K562 (cell line): ENCODE data around the gene PPM1E. TPM values are rescaled to one million over a fixed set of nuclear protein-coding genes. Genes with fewer than 3 reads are reported as not detected.

ENCODE experiments used
- ARID4B ChIP-seq: sonication (generic); formaldehyde crosslinking; IDR thresholded peaks from 2 replicates; pipeline ENCODE4 v1.8.0; 2022; ENCODE audit warnings: mild to moderate bottlenecking, missing genetic modification reagents
- BRD4 ChIP-seq: fragments of 200-600 bp; sonication (generic); IDR thresholded peaks from 2 replicates; pipeline ENCODE4 v1.6.1; 2017; ENCODE audit warnings: inconsistent platforms
- CREB3L1 ChIP-seq: fragments of 450-650 bp; IDR thresholded peaks from 2 replicates; pipeline ENCODE4 v1.6.1; 2014; ENCODE audit warnings: low read depth, mild to moderate bottlenecking, moderate library complexity, borderline replicate concordance
- ETS2 ChIP-seq: IDR thresholded peaks from 2 replicates; pipeline ENCODE4 v1.6.1; 2016; ENCODE audit warnings: borderline replicate concordance, missing genetic modification characterization, mild to moderate bottlenecking, moderate library complexity, missing compliant biosample characterization; ENCODE audit not compliant: poor library complexity, severe bottlenecking
- ETV6 ChIP-seq, 3 experiments: fragments of 150-350 bp in 1 of 3; sonication (generic) in 1 of 3; formaldehyde crosslinking in 1 of 3; IDR thresholded peaks; 2 replicates each; pipeline versions ENCODE4 v1.6.1 to v1.8.0; 2014 to 2022; ENCODE audit warnings: borderline replicate concordance in 2 of 3, low read depth in 2 of 3, antibody characterized with exemption in 1 of 3, low read length in 1 of 3, mild to moderate bottlenecking in 1 of 3, missing genetic modification reagents in 1 of 3
- JUN ChIP-seq, 2 experiments: sonication (generic) in 1 of 2; formaldehyde crosslinking in 1 of 2; IDR thresholded peaks; 2 replicates each; pipeline versions ENCODE4 v1.6.1 to v1.8.0; 2012 to 2022; ENCODE audit warnings: borderline replicate concordance in 2 of 2, mild to moderate bottlenecking in 2 of 2, improper control_type of control experiment in 1 of 2, low read depth in 1 of 2, low read length in 1 of 2, missing genetic modification reagents in 1 of 2
- RAD21 ChIP-seq, 2 experiments: fragments of 250-450 bp in 1 of 2; fragments of 450-650 bp in 1 of 2; sonication (Bioruptor Pico) in 1 of 2; formaldehyde crosslinking in 1 of 2; IDR thresholded peaks in 1 of 2; conservative IDR thresholded peaks in 1 of 2; 2 replicates each; pipeline versions ENCODE4 v1.4.0 to v1.8.0; 2020 to 2022; ENCODE audit warnings: mild to moderate bottlenecking in 2 of 2, moderate library complexity in 1 of 2
- REST ChIP-seq, 2 experiments: fragments of 450-650 bp; formaldehyde crosslinking in 1 of 2; IDR thresholded peaks; 2 replicates each; pipeline versions ENCODE4 v1.4.0 to v1.6.1; 2014 to 2020; ENCODE audit warnings: mild to moderate bottlenecking in 2 of 2, borderline replicate concordance in 1 of 2, low read depth in 1 of 2
- TBL1XR1 ChIP-seq, 2 experiments: IDR thresholded peaks; 2 replicates each; pipeline ENCODE4 v1.6.1; 2012; ENCODE audit warnings: improper control_type of control experiment in 2 of 2, low read length in 2 of 2, mild to moderate bottlenecking in 1 of 2
- ZFX ChIP-seq: sonication (generic); formaldehyde crosslinking; IDR thresholded peaks from 2 replicates; pipeline ENCODE4 v1.8.0; 2022; ENCODE audit warnings: mild to moderate bottlenecking, missing genetic modification reagents, moderate library complexity
- polyA plus RNA-seq, 8 experiments: library from polyadenylated mRNA; depleted of rRNA in 4 of 8; stranded (reverse) in 5 of 8; unstranded in 3 of 8; fragments of >200 nt; fragmentation: Nextera tagmentation in 2 of 8; fragmentation: Illumina TruSeq in 1 of 8; extraction: Ambion mirVana in 2 of 8; extraction: Trizol in 1 of 8; gene quantifications; 2 replicates each; pipeline versions ENCODE4 v1.2.1 to v1.2.3, GENCODE V29; 2011 to 2014; ENCODE audit warnings: inconsistent platforms in 1 of 8, missing spikeins in 1 of 8
- total RNA-seq, 7 experiments: library from RNA; depleted of rRNA in 6 of 7; stranded (reverse); fragments of >200 nt in 6 of 7; fragmentation: Illumina TruSeq in 2 of 7; extraction: Trizol in 2 of 7; gene quantifications; 2 replicates each; pipeline versions ENCODE4 v1.2.1 to v1.2.3, GENCODE V29; 2011 to 2021; ENCODE audit warnings: low replicate concordance in 1 of 7

The PPM1E gene
- total and polyA plus RNA-seq, 9 of the 15 experiments (the other 6 are each of a cell fraction or from before 2014, with no cell fraction given) = 1.0 to 5.7 (median 4.7) TPM

- TF ChIP-seq REST (IDR thresholded peaks at IDR 0.05; ENCODE audit: borderline replicate concordance) (peak; percentile 99), REST (CRISPR knock-in tag; IDR thresholded peaks at IDR 0.05; ENCODE audit: low read depth) (peak; percentile 98), RAD21 (CRISPR knock-in tag; conservative IDR thresholded peaks at IDR 0.05 in 1 of 2, IDR thresholded peaks at IDR 0.05 in 1 of 2) (no peak), ZFX (0 out of 2 replicates have a peak, but pooled peaks have one; percentile 15), ARID4B (CRISPR knock-in tag) (peak; percentile 92), ETV6 (IDR thresholded peaks at IDR 0.05; ENCODE audit: borderline replicate concordance in 1 of 2, low read depth in 2 of 2, low read length in 1 of 2) (no peak), ETV6 (CRISPR knock-in tag; IDR thresholded peaks at IDR 0.05; ENCODE audit: borderline replicate concordance) (no peak), TBL1XR1 (IDR thresholded peaks at IDR 0.05; ENCODE audit: low read length in 2 of 2) (no peak), JUN (IDR thresholded peaks at IDR 0.05; ENCODE audit: borderline replicate concordance, low read depth, low read length) (no peak), JUN (CRISPR knock-in tag; IDR thresholded peaks at IDR 0.05; ENCODE audit: borderline replicate concordance) (0 out of 2 replicates have a peak, but pooled peaks have one; percentile 57), ETS2 (no peak), CREB3L1 (no peak), BRD4 (no peak)
These were observed at the start of gene PPM1E (continued) for GRCh38 chr17:58755577-58756245.
